ENCODE data around the gene KLRF1.

KLRF1 gene, protein sequence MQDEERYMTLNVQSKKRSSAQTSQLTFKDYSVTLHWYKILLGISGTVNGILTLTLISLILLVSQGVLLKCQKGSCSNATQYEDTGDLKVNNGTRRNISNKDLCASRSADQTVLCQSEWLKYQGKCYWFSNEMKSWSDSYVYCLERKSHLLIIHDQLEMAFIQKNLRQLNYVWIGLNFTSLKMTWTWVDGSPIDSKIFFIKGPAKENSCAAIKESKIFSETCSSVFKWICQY

DNA sequence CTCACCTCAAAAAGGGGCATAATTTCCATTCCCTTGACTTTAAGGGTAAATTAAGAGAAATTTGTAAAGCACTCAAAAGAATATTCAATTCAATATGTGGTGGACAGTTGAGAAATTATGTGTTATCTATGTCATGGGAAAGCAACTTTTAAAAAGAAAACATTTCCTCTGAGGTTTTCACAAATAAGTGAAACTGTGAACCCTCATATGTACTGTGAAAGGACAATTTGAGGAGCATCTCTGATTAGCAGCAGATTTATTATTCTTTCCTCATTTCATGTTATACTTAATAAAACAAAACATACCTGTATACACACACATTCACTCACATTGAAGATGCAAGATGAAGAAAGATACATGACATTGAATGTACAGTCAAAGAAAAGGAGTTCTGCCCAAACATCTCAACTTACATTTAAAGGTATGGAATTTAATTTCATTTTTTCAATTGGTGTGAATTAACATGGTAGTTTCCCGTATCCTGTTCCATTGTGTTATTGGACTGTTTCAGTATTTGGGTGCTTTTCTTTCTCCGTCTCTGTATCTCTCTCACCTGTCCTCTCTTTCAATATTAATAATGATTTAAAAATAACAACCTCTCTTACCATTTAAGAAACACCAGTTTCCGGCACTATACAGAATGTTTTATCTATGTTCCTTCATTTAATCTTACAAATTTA is at the start of gene KLRF1:
TSS of gene KLRF1 (plus strand) at position 273 of the 680 bp plus-strand sequence. CDS start at position 337, 64 bp downstream.
- DNase-seq (ENCODE audit: extremely low read depth in 1 of 2, low read depth in 1 of 2), result no peak

DNA sequence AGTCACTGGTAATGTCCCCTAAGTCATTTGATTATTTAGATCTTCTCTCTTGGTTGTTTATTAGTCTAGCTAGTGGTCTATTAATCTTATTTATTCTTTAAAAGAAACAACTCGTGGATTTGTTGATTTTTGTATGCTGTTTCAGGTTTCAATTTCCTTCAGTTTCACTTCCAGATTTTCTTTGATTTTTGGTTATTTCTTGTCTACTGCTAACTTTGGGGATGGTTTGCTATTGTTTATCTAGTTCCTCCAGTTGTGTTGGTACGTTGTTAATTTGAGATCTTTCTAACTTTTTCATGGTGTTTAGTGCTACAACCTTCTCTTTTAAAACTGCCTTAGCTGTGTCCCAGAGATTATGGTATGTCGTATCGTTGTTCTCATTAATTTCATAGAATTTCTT is 48.1 kb upstream of the KLRF1 start:
- no peak for DNase-seq (ENCODE audit: extremely low read depth in 1 of 2, low read depth in 1 of 2)

DNA sequence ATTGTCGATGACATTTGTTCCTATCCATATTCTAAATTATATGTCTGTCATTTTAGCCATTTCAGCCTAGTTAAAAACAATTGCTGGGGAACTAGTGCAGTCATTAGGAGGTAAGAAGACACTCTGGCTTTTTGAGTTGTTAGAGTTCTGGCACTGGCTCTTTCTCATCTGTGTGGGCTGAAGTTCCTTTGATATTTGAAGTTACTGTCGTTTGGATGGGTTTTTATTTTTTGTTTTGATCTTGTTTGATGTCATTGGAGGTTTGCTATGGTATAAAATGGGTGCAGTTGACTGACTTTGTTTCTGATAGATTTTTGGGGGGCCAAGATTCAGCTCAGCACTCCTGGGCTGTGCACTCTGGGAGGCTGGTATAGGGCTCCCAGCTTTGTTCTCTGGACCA is 45.9 kb upstream of the KLRF1 start:
- DNase-seq (ENCODE audit: extremely low read depth in 1 of 2, low read depth in 1 of 2), result no peak

DNA sequence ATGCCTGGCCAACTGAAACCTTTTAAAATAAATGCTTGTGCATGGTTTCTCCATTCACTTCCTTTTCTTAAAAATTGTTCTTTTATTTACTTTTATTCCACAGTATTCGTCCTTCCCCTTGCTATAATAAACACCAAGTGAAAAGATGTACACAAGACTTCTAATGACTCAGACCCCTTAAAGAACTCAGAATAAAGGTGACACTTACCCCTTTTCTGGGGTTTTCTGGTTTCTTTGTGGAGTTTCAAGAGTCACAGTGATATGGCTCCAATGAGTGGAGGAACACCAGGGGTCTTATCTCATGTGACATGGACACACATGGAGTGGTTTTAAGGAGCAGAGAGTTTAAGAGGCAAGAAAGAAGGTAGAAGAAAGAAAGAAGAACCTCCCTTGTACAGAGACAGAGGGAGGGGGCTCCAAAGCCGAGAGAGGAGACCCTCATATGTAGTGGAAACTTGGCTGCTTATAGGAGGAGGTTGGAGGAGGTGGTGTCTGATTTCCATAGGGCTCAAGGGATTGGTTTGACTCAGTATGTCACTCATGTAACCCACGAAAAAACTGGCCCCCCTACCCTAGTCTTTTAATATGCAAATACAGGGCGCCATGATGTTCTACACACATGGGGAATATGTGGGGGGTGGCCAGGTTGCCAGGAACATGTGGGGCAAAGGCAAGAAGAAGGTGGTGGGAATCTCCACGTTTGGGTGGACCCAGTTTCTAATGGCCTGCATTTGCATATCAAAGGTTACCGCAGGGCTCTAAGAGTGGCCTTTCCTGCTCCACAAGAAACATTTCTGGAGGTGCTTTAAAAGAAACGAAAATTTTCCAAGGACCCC is 44.5 kb upstream of the KLRF1 start:
- no peak for DNase-seq (ENCODE audit: extremely low read depth in 1 of 2, low read depth in 1 of 2)

DNA sequence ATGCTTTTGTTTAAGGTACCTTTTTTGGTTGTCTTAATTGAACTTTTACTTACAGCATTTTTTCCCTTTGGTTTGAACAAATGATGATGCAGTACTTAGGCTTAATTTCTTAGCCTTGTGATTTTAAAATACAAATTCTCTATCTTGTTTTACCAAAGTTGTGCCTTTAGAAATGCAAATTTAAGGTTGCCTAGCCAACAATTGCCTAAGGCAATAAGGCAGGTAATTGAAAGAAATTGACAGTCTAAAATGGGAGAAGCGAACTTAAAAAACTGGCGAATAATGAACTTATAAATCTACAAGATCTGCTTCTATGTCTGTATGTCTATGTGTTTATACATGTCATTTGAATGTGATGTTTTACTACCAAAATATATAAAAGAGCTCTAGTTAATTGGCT is 43.0 kb upstream of the KLRF1 start:
- DNase-seq (ENCODE audit: extremely low read depth in 1 of 2, low read depth in 1 of 2), result no peak

DNA sequence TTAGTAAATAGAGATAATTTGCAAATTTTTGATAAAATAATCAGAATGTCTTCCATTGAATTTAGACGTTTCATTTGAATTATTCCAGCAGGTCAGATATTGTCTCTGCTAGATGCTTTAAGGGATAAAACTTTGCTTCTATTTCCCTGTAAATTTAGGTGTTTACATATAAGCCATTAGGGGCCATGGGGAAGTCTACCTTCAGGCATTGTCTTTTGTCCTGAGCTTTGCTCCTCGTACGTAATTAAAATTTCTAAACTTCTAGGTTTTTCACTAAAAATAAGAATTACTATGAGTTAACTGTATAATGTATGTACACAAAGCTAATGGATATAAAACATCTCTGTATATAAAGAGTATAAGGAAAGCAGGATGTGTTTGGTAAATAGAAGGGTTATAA is 42.5 kb upstream of the KLRF1 start:
- no peak for DNase-seq (ENCODE audit: extremely low read depth in 1 of 2, low read depth in 1 of 2)

DNA sequence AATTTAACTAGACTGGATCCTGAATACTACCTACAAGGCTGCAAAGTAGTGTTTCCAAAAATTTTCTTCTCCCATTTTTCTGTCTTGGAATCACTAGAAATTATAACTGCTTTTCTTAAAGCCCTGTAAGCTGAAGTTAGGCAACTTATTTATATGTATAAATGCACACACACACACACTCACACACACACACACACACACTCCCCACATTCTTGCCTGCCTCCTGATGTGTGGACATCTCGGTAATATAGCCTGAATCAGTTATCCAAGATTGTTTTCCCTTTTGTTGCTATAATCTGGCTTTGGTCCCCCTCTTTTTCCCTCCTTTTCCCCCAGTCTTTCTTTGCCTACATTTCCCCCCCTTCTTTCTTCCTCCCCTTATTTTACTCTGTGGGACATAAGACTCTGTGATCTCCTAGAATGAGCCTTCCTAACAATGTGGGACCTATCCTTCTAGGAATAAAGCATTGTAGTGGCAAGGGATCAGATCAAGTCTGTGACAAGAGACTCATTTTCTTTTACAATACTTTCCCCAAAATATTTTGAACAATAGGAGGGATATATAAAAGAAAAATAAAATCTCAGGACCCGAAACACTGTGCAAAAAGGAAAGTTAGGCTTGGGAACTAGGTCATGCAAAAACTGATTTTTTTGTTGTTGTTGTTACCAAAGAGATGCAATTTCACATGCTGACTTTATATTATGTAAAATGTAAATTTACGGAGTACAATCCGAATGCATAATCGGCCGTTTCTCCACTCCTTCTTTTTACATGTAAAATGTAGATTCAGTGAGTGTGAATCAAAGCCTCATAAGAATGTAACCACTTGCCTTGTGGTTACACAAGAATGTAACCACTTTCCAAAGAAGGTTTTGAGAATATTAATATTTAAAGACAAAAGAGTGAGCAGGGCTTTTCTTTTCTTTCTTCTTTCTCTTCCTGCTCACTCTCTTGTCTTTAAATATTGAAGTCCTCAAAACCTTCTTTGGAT is 40.3 kb upstream of the KLRF1 start:
- DNase-seq (ENCODE audit: extremely low read depth in 1 of 2, low read depth in 1 of 2), result no peak

DNA sequence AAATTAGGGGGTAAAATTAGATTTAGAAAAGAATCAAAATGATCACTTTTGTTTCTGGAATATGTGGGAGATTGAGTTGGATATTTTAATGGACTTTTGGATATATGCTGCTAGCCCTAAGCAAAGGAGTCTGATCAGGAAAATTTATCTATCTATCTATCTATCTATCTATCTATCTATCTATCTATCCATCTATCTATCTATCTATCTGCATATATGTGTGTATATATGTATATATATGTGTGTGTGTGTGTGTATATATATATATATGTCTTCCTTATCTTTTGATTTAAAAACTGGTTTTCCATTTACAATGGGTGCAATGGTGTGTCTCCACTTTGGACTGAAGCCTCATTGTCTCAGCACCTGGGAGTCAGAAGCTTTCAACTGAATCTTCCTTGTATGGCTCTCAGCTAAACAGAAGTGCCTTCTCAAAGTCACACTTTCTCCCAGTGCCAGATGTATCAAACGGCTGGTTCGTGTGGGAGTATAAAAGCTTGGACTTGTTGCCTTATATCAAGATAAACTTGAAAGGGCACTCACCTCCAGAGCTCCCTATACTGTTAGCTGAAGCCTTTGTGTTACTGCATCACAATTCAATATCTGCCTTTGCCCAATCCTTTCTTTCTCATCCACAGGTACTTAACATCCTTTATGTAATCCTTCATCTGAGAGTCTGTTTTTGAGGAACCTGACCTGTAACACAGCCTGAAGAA is 34.9 kb upstream of the KLRF1 start:
- DNase-seq (ENCODE audit: extremely low read depth in 1 of 2, low read depth in 1 of 2), result no peak

DNA sequence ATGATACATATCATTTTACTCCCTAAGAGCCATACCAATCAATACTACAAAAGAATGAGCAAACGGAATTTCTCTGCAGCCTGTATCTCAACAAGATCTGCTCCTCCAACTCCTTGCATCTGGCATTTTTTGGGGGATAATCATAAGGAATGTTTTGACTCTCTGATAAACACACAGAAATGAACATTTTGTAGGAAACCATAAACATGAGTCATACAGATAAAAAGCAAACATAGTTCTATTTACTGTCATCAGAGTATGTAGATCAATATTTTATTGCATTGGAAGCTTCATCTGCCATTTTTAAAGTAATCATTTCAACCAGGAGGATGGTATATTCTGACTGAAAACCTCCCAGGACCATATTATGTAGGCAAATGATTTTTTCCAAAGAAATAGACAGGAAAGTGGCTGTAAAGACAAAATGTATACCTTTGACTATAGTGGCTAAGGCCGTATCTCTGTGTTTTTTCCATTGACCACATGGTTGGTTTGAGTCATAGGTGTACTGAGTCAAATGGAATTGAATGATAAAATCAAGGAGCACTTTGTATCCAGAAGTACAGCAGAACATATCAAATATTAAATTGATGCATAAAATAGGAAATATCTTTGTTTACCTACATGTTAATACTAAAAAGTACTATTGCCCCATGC is 34.2 kb upstream of the KLRF1 start:
- no peak for DNase-seq (ENCODE audit: extremely low read depth in 1 of 2, low read depth in 1 of 2)

DNA sequence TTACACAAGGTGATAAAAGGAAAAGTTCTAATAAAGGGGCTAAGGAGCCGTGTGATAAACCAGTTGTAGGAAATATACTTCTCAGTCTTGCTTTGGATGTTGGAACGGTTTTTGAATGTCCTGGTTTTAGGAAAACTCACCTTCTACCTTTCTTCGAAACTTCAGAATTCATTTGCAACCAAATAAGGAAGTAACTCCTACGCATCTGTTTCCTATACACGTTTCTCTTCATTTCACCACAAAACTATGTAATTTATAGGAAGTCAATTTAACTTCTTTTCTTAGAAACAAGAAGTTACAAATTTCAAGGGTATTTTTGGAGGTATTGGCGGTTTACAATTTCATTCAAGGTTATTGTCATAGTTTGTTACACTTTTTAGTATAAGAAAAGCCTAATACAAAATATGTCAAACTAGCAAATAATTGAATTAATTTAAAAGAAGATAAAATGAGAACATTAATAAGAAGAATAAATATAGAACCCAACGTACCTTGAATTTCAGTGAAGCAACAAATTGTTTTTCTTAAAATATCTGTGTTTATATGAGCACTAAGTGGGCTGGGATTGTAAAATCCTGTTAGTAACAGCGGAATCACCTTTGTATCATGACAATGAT is 33.4 kb upstream of the KLRF1 start:
- DNase-seq (ENCODE audit: extremely low read depth in 1 of 2, low read depth in 1 of 2), result no peak

DNA sequence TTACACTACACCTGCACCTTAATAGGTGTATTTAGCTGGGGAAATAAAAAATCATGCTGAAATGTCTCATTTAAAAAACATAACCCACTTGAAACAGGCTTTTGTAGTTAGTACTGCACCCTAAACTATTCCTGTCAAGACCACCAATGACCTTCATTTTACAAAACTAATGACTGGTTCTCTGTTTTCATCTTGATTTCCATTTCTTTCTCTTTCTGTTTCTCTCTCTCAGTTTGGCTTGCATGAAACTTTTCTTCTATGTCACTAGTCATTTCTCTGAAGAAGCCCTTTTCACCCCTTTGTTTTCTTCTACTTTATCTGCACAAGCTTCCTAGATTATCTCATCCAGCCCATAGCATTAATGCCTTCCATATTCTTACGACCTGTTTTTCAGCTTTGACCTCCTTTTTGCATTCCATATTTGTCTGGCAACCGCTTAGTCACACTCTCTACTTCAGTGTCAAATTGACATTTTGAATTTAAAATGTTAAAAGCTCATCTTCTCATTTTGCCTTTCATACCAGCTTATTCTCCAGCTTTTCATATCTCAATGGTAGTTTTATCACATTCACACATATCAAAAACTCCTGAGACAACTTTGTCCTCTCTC is 32.7 kb upstream of the KLRF1 start:
- no peak for DNase-seq (ENCODE audit: extremely low read depth in 1 of 2, low read depth in 1 of 2)

DNA sequence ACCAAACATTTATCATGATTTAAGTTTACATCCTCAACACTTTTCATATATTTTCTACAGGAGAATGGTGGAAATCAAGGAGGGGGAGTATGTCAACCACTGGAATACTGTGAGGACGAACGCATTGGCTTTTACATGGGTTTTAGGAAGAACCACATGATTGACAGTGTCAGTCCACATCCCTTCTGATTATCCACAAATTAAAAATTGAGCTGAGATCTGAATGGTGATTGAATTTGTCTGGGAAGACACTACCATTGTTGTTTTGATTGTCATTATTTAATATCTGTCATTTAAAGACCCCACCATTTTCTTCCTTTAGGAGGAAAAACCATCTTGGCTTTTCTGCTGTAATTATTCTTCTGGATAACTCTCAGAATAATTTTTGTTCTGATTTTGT is 31.3 kb upstream of the KLRF1 start:
- no peak for DNase-seq (ENCODE audit: extremely low read depth in 1 of 2, low read depth in 1 of 2)

DNA sequence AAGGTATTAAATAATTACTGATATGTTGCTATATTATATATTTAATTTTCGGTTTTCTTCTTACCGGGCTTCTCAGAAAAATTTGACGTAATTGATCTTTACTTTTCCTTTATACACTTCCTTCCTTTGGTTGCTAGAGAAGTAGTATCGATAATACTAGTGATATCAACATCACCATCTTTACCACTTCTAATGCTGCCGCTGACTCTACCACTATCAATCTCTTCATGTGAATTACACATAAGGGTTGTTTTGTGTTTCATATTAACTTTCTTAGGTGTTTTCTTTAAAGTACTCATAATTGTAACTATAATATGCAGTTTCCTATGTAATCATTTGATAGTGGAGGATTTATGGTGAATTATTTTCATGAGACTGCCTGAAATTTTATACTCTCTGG is 30.9 kb upstream of the KLRF1 start:
- no peak for DNase-seq (ENCODE audit: extremely low read depth in 1 of 2, low read depth in 1 of 2)

DNA sequence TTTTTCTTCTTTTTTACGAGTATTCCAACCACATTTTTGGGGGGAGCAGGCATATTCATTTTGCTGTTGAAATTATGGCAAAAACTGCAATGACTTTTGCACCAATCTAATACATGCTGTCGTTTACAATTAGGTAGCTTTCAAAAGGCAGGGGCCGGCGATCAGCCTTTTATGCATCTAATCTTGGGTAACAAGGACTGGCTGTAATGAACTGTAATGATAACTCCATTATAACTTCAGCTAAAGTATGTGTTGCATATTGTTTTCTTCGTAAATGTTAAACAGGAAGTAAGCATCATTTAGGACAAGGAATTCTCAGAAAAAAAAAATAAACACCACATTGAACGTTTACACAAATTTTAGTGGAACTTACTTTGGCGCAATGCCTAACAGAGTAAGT is 30.3 kb upstream of the KLRF1 start:
- DNase-seq (ENCODE audit: extremely low read depth in 1 of 2, low read depth in 1 of 2), result no peak

DNA sequence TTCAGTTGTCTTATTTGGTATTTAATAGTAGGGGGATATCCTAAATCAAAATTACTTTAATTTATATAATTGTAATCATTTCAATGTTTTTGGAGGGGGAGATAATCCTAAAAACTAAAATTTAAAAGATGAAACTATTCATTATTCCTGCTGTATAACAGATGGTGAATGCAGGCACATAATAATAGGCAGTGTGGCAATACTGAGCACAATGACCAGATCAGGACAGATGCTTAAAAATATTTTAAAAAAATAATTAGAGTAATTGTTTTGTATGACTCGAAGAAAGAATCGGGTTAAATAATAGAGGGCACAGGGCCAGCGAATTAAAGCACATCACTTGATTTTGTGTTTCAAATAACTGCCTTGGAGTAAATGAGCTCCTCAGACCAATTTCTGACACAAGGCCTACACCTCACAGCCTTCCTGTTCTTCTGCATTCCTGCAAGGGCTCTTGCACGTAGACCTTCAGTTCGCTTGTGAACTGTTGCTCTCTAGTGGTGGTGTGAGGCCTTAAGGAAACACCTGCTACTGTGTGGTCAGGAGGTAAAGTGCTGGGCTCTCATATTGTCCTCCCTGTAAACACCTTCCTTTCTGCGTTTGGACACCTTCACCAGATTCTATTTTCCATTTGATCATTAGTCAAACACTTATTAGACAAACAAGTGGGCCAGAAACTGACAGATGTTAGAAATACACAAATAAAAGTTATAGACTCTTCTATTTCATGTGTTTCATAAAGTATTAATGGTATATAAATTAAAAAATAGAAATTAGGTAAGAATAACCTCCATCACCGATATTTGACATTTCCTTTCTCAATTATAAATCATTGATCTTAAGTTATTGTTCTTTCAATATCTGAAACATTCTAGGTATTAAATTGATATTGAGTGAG is 29.3 kb upstream of the KLRF1 start:
- DNase-seq (ENCODE audit: extremely low read depth in 1 of 2, low read depth in 1 of 2), result peak; percentile 18 to 56

DNA sequence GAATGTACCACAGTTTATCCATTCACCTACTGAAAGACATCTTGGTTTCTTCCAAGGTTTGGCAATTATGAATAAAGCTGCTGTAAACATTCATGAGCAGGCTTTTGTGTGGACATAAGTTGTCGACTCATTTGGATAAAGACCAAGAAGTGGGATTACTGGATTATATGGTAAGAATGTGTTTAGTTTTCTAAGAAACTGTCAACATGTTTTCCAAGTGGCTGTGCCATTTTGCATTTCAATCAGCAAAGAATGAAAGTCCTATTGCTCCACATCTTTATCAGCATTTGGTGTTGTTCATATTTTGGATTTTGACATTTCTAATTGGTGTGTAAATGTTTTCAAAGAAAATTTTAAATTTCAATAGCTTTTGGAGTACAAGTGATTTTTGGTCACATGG is 27.3 kb upstream of the KLRF1 start:
- no peak for DNase-seq (ENCODE audit: extremely low read depth in 1 of 2, low read depth in 1 of 2)

DNA sequence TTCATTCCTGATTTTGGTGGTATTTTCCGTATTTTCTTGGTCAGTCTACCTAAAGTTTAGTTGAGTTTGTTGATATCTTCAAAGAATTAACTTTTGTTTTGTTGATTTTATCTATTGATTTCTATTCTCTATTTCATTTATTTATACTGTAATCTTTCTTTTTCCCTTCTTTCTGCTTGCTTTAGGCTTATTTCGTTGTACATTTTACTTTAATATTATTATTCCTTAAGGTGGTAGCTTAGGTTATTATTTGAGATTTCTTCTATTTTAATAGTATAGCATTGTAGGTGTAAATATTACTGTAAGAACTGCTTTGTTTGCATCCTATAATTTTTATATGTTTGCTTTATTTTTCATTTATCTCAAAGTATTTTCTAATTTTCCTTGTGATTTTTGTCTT is 21.4 kb upstream of the KLRF1 start:
- no peak for DNase-seq (ENCODE audit: extremely low read depth in 1 of 2, low read depth in 1 of 2)

DNA sequence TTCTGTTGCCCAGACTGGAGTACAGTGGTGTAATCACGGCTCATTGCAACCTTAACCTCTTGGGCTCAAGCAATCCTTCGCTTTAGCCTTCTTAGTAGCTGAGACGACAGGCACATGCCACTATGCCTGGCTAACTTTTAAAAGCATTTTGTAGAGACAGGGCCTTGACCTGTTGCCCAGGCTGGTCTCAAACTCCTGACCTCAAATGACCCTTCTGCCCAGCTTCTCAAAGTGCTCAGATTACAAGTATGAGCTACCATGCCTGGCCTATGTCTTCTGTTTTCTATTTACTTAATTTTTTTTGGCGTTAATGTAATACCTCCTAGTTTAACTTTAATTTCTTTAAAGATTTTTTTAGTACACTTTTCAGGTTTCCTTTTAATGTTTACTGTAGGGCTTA is 20.6 kb upstream of the KLRF1 start:
- no peak for DNase-seq (ENCODE audit: extremely low read depth in 1 of 2, low read depth in 1 of 2)

All from stimulated activated CD8-positive, alpha-beta memory T cell treated with anti-CD3 and anti-CD28 coated beads, Interleukin-7, amount 100 ng/mL, for 48 hours (primary cell).